ENCODE results near the gene ZCCHC24. TPM values are rescaled to one million over a fixed set of nuclear protein-coding genes. Genes with fewer than 3 reads are reported as not detected.

Gene ZCCHC24
- total and polyA plus RNA-seq, 11 donors: 18.7 to 122 (median 49.6) TPM

- DNase-seq: no peak
- H3K27me3 ChIP-seq: no peaks in the 10 kb centered on the region
- TF ChIP-seq POLR2A (IDR thresholded peaks at IDR 0.05) (no peak), CTCF (IDR thresholded peaks at IDR 0.05) (no peak)
- 82 to 96% (median 96%) methylated on average over 2 to 6 of the region's 6 CpGs for WGBS, 4 donors
- H3K9me3 ChIP-seq: no peaks in the 10 kb centered on the region
- H3K4me1 ChIP-seq: peaks cover 0 to 33% (median 12%) of the 10 kb centered on the region in 12 donors
- no peak overlapping the region for H3K4me3 ChIP-seq
- intact Hi-C loops (cut with DNase I): no loop called here
- H3K27ac ChIP-seq: no peak overlapping the region
- ATAC-seq: no peak
- no peaks in the 10 kb centered on the region for H3K36me3 ChIP-seq
These were observed 46.8 kb upstream of the ZCCHC24 start for GRCh38 chr10:79492256-79492655.

- TF ChIP-seq POLR2A (IDR thresholded peaks at IDR 0.05): no peak
- no peak for TF ChIP-seq CTCF (IDR thresholded peaks at IDR 0.05)
- DNase-seq (no peak), ATAC-seq (no peak)
- H3K9me3 ChIP-seq: no peaks in the 10 kb centered on the region
- no peak overlapping the region for H3K4me3 ChIP-seq
- 80 to 89% (median 86%) methylated on average over 6 of the region's 6 CpGs for WGBS, 4 donors
- intact Hi-C loops (cut with DNase I): no loop called here
- no peaks in the 10 kb centered on the region for H3K36me3 ChIP-seq
- peak overlapping the region in 8 of 12 donors; percentile 29 to 62 (median 52) for H3K27ac ChIP-seq
- H3K27me3 ChIP-seq: no peaks in the 10 kb centered on the region
- H3K4me1 ChIP-seq: peaks cover 0 to 33% (median 12%) of the 10 kb centered on the region in 12 donors
These were observed 45.9 kb upstream of the ZCCHC24 start for GRCh38 chr10:79491143-79491835.

- Histone ChIP-seq H3K27me3 (no peaks in the 10 kb centered on the region), H3K36me3 (no peaks in the 10 kb centered on the region), H3K9me3 (no peaks in the 10 kb centered on the region), H3K4me3 (no peak overlapping the region), H3K4me1 (peaks cover 0 to 33% (median 12%) of the 10 kb centered on the region in 12 donors), H3K27ac (peak overlapping the region in 10 of 12 donors; percentile 16 to 62 (median 48))
- intact Hi-C loops (cut with DNase I): no loop called here
- TF ChIP-seq POLR2A (IDR thresholded peaks at IDR 0.05) (no peak), CTCF (IDR thresholded peaks at IDR 0.05) (no peak)
- ATAC-seq: peak; percentile 12 to 72 (median 48)
- WGBS, 4 donors: 67 to 70% (median 69%) methylated on average over 8 to 9 of the region's 9 CpGs
- peak; percentile 42 to 75 (median 73) for DNase-seq
These were observed 45.1 kb upstream of the ZCCHC24 start for GRCh38 chr10:79490400-79491142.

GRCh38 chr10:79488870-79489269 lies 43.4 kb upstream of the ZCCHC24 start:
- DNase-seq (no peak), ATAC-seq (no peak)
- peak overlapping the region in 5 of 12 donors; percentile 29 to 55 (median 46) for H3K27ac ChIP-seq
- 69 to 83% (median 75%) methylated on average over 3 of the region's 3 CpGs for WGBS, 4 donors
- H3K4me1 ChIP-seq: peaks cover 0 to 40% (median 12%) of the 10 kb centered on the region in 12 donors
- no peaks in the 10 kb centered on the region for H3K9me3 ChIP-seq
- intact Hi-C loops (cut with DNase I): loop anchor here in 6 of 10 donors (1.0 to 5.0 kb wide), 3 partner anchors 112 to 117 kb away; no protein-coding TSS in a partner anchor
- no peak for TF ChIP-seq POLR2A (IDR thresholded peaks at IDR 0.05)
- no peak for TF ChIP-seq CTCF (IDR thresholded peaks at IDR 0.05)
- no peaks in the 10 kb centered on the region for H3K27me3 ChIP-seq
- H3K36me3 ChIP-seq: no peaks in the 10 kb centered on the region
- H3K4me3 ChIP-seq: no peak overlapping the region
